Measurements from ENCODE around the gene UNG. TPM values are rescaled to one million over a fixed set of nuclear protein-coding genes. Genes with fewer than 3 reads are reported as not detected.
A peak's percentile ranks its signal among the peaks of the same experiment; 100 is the strongest.

Gene UNG
- total and polyA plus RNA-seq, 2 donors (not counting 3 experiments of a cell fraction or from before 2014, with no cell fraction given): 21.5 to 46.7 TPM

GRCh38 chr12:109052414-109053323 lies 44.7 kb upstream of the UNG start, which contains the start of gene USP30:
TSS of gene USP30 (plus strand) at chr12:109052576. CDS start at chr12:109052679, 103 bp downstream.
- DNase-seq (ENCODE audit: low read depth, low spot score) (peak; percentile 77), FAIRE-seq (peak; percentile 62)
- H3K4me2 ChIP-seq (ENCODE audit: insufficient read depth, low read length): peak within 1 kb of the TSS; percentile 76
- intact Hi-C loops (cut with micrococcal nuclease) (loop anchor here (1.0 kb wide), 2 partner anchors 41 to 491 kb away; partner anchors contain the start of genes ALKBH2 and SART3), dilution Hi-C loops (cut with MboI; ENCODE audit: extremely low pct_ligation_motif_present, low sequenced_read_pairs) (no loop called here)
- H3K36me3 ChIP-seq (ENCODE audit: control insufficient read depth in 2 of 2, extremely low read depth in 1 of 2, insufficient read depth in 2 of 2, low read length in 2 of 2): peaks cover 0 to 3% of the 10 kb centered on the region in 2 experiments
- no peaks in the 10 kb centered on the region for H3K9me3 ChIP-seq (replicated peaks; ENCODE audit: control insufficient read depth, insufficient read depth, low read length)
- no TSS peak for BruUV-seq (replicated peaks)
- no peaks in the 10 kb centered on the region for H3K27me3 ChIP-seq (ENCODE audit: control insufficient read depth in 2 of 2, insufficient read depth in 2 of 2, low read length in 2 of 2)
- TF ChIP-seq POLR2A (IDR thresholded peaks at IDR 0.05; ENCODE audit: low read depth, low read length): peak; percentile 1
- peak; percentile 68 for TF ChIP-seq POLR2AphosphoS5 (IDR thresholded peaks at IDR 0.05; ENCODE audit: insufficient read depth, low read depth, low read length)
- no peak for TF ChIP-seq FOS (IDR thresholded peaks at IDR 0.05; ENCODE audit: borderline replicate concordance, insufficient read depth, low read length)
- H3K79me2 ChIP-seq (ENCODE audit: control insufficient read depth, insufficient read depth, low read length): no peaks in the 10 kb centered on the region
- no peaks in the 10 kb centered on the region for H4K20me1 ChIP-seq (replicated peaks; ENCODE audit: control insufficient read depth, extremely low read depth, insufficient read depth, low read length)
- peak within 1 kb of the TSS; percentile 72 to 93 (median 88) for H3K4me3 ChIP-seq (replicated peaks in 1 of 3; ENCODE audit: insufficient read depth in 1 of 3, low read depth in 1 of 3, low read length in 3 of 3)
- H3K9me1 ChIP-seq (replicated peaks; ENCODE audit: control insufficient read depth, extremely low read depth, insufficient read depth, low read length): no peaks in the 10 kb centered on the region
- POLR2A ChIA-PET: no interaction called here
- peak within 1 kb of the TSS; percentile 22 for H3K27ac ChIP-seq (ENCODE audit: insufficient read depth, low read depth, low read length)
- peak within 1 kb of the TSS; percentile 96 for H2AFZ ChIP-seq (ENCODE audit: low read depth, low read length)
- H3K9ac ChIP-seq (replicated peaks; ENCODE audit: extremely low read depth, insufficient read depth, low read length): peak within 1 kb of the TSS; percentile 83
- CTCF ChIA-PET: interaction anchor here (0.6 to 1.7 kb wide), 5 partner anchors 34 to 59 kb away, joined by 3 to 6 read pairs (median 3); partner anchors contain the start of gene ALKBH2
- peaks cover 10% of the 10 kb centered on the region for H3K4me1 ChIP-seq (ENCODE audit: control insufficient read depth, extremely low read depth, insufficient read depth, low read length)

GRCh38 chr12:109053382-109054123 lies 43.8 kb upstream of the UNG start:
- POLR2A ChIA-PET: interaction anchor here (0.6 kb wide), 1 partner anchor 362 kb away, joined by 4 read pairs; no protein-coding TSS in a partner anchor
- Histone ChIP-seq H3K36me3 (ENCODE audit: control insufficient read depth in 2 of 2, extremely low read depth in 1 of 2, insufficient read depth in 2 of 2, low read length in 2 of 2) (peaks cover 0 to 4% of the 10 kb centered on the region in 2 experiments), H3K4me1 (ENCODE audit: control insufficient read depth, extremely low read depth, insufficient read depth, low read length) (peaks cover 10% of the 10 kb centered on the region), H3K9me3 (replicated peaks; ENCODE audit: control insufficient read depth, insufficient read depth, low read length) (no peaks in the 10 kb centered on the region), H3K4me2 (ENCODE audit: insufficient read depth, low read length) (peak overlapping the region; percentile 76), H4K20me1 (replicated peaks; ENCODE audit: control insufficient read depth, extremely low read depth, insufficient read depth, low read length) (no peaks in the 10 kb centered on the region), H3K79me2 (ENCODE audit: control insufficient read depth, insufficient read depth, low read length) (no peaks in the 10 kb centered on the region), H3K9ac (replicated peaks; ENCODE audit: extremely low read depth, insufficient read depth, low read length) (peak overlapping the region; percentile 83), H3K27me3 (ENCODE audit: control insufficient read depth in 2 of 2, insufficient read depth in 2 of 2, low read length in 2 of 2) (no peaks in the 10 kb centered on the region), H3K4me3 (replicated peaks in 1 of 3; ENCODE audit: insufficient read depth in 1 of 3, low read depth in 1 of 3, low read length in 3 of 3) (peak overlapping the region; percentile 72 to 93 (median 88)), H2AFZ (ENCODE audit: low read depth, low read length) (peak overlapping the region; percentile 96), H3K9me1 (replicated peaks; ENCODE audit: control insufficient read depth, extremely low read depth, insufficient read depth, low read length) (no peaks in the 10 kb centered on the region), H3K27ac (ENCODE audit: insufficient read depth, low read depth, low read length) (no peak overlapping the region)
- BruUV-seq (replicated peaks): TSS peak; percentile 35
- TF ChIP-seq POLR2AphosphoS5 (IDR thresholded peaks at IDR 0.05; ENCODE audit: insufficient read depth, low read depth, low read length): no peak
- no peak for TF ChIP-seq FOS (IDR thresholded peaks at IDR 0.05; ENCODE audit: borderline replicate concordance, insufficient read depth, low read length)
- TF ChIP-seq JUN (IDR thresholded peaks at IDR 0.05; ENCODE audit: borderline replicate concordance, insufficient read depth, insufficient read length, low read depth): no peak
- no peak for TF ChIP-seq POLR2A (IDR thresholded peaks at IDR 0.05; ENCODE audit: low read depth, low read length)
- no peak for TF ChIP-seq MAX (IDR thresholded peaks at IDR 0.05; ENCODE audit: insufficient read depth, insufficient read length)
- TF ChIP-seq MYC (IDR thresholded peaks at IDR 0.05; ENCODE audit: low read depth, low read length): no peak
- TF ChIP-seq CTCF (IDR thresholded peaks at IDR 0.05; ENCODE audit: extremely low read depth in 1 of 2, insufficient read depth in 1 of 2, low read depth in 1 of 2, low read length in 2 of 2): no peak
- TF ChIP-seq GATA2 (IDR thresholded peaks at IDR 0.05; ENCODE audit: insufficient read depth, insufficient read length, low read depth, low read length): no peak
- no peak for TF ChIP-seq EZH2 (IDR thresholded peaks at IDR 0.05; ENCODE audit: borderline replicate concordance, low read depth, low read length, severe bottlenecking)
- DNase-seq (ENCODE audit: low read depth, low spot score) (no peak), FAIRE-seq (no peak)
- CTCF ChIA-PET: interaction anchor here (1.2 to 1.7 kb wide), 2 partner anchors 58 kb away, joined by 3 to 6 read pairs; no protein-coding TSS in a partner anchor
- intact Hi-C loops (cut with micrococcal nuclease): no loop called here
- dilution Hi-C loops (cut with MboI; ENCODE audit: extremely low pct_ligation_motif_present, low sequenced_read_pairs): no loop called here

Data from endothelial cell of umbilical vein (primary cell).